NCI-H774 (cell line): ENCODE measurements around the gene NKX6-2.
"Not testable (repeated sequence)": the region's sequence is repeated elsewhere in the genome, so short reads cannot be mapped to it uniquely, and the experiment has no call there.

ENCODE experiments used
- DNase-seq: peaks from one replicate; lab custom pipeline; 2025; lab: John Stamatoyannopoulos, UW

NKX6-2 gene

GRCh38 chr10:132785723-132786475 is at the start of gene NKX6-2:
Gene NKX6-2, minus strand, starts transcription at chr10:132786147. Its CDS starts 199 bp downstream, at chr10:132785948.
- no peak for DNase-seq

- no peak for DNase-seq
Observed at GRCh38 chr10:132834891-132835847, 49.2 kb upstream of the NKX6-2 start.

- no peak for DNase-seq
Observed at GRCh38 chr10:132834311-132834761, 48.4 kb upstream of the NKX6-2 start.

- DNase-seq = no peak
Observed at GRCh38 chr10:132833421-132834111, 47.6 kb upstream of the NKX6-2 start.

- DNase-seq = no peak
Observed at GRCh38 chr10:132832186-132832969, 46.4 kb upstream of the NKX6-2 start.

- no peak for DNase-seq
Observed at GRCh38 chr10:132829403-132829802, 43.5 kb upstream of the NKX6-2 start.

GRCh38 chr10:132828681-132829080 is 42.7 kb upstream of the NKX6-2 start:
- DNase-seq = no peak

GRCh38 chr10:132827861-132828539 is 42.1 kb upstream of the NKX6-2 start:
- DNase-seq = no peak

- DNase-seq = no peak
Observed at GRCh38 chr10:132827423-132827789, 41.5 kb upstream of the NKX6-2 start.

- no peak for DNase-seq
Observed at GRCh38 chr10:132826524-132827422, 40.8 kb upstream of the NKX6-2 start.

GRCh38 chr10:132825783-132826523 is 40.0 kb upstream of the NKX6-2 start:
- not testable (repeated sequence) for DNase-seq

- DNase-seq = no peak
Observed at GRCh38 chr10:132820056-132820455, 34.1 kb upstream of the NKX6-2 start.

- DNase-seq = no peak
Observed at GRCh38 chr10:132817701-132818211, 31.8 kb upstream of the NKX6-2 start.

GRCh38 chr10:132816718-132817117 is 30.8 kb upstream of the NKX6-2 start:
- DNase-seq = no peak

GRCh38 chr10:132815168-132815857 is 29.4 kb upstream of the NKX6-2 start:
- DNase-seq = no peak

- DNase-seq = no peak
Observed at GRCh38 chr10:132814469-132814856, 28.5 kb upstream of the NKX6-2 start.

GRCh38 chr10:132813560-132814468 is 27.9 kb upstream of the NKX6-2 start:
- DNase-seq = no peak
